Osteoblast (primary cell): Measurements from ENCODE around the gene MAGI1. TPM values are rescaled to one million over a fixed set of nuclear protein-coding genes. Genes with fewer than 3 reads are reported as not detected.

Source experiments
- DNase-seq: peaks from one replicate; pipeline ENCODE4 v3.0.0; 2011; ENCODE audit warnings: low spot score, mixed read lengths; ENCODE audit not compliant: insufficient read length; ENCODE audit errors: missing footprints
- H2AFZ ChIP-seq: 2 replicates; pipeline ENCODE4 v1.6.0; 2011; ENCODE audit warnings: mild to moderate bottlenecking, low read length
- H3K27ac ChIP-seq: 2 replicates; pipeline ENCODE4 v1.5.1; 2011; ENCODE audit warnings: mild to moderate bottlenecking, low read depth, low read length, moderate library complexity
- H3K27me3 ChIP-seq: 2 replicates; pipeline ENCODE4 v1.6.0; 2012; ENCODE audit warnings: mild to moderate bottlenecking, control low read depth, inconsistent platforms, low read length, moderate library complexity; ENCODE audit not compliant: insufficient read depth
- H3K36me3 ChIP-seq: 2 replicates; pipeline ENCODE4 v1.5.1; 2011; ENCODE audit warnings: mild to moderate bottlenecking, low read length, control low read depth, moderate library complexity; ENCODE audit not compliant: insufficient read depth
- H3K4me1 ChIP-seq: 2 replicates; pipeline ENCODE4 v1.5.1; 2011; ENCODE audit warnings: mild to moderate bottlenecking, low read length, control low read depth, moderate library complexity; ENCODE audit not compliant: insufficient read depth
- H3K4me2 ChIP-seq: 2 replicates; pipeline ENCODE4 v1.6.0; 2011; ENCODE audit warnings: mild to moderate bottlenecking, low read length; ENCODE audit not compliant: insufficient read depth
- H3K4me3 ChIP-seq: fragments of 200-600 bp; sonication (generic); 3 replicates; pipeline ENCODE4 v1.5.1; 2012; ENCODE audit warnings: mild to moderate bottlenecking, low read length, inconsistent platforms; ENCODE audit not compliant: insufficient read depth
- H3K79me2 ChIP-seq: 2 replicates; pipeline ENCODE4 v1.6.0; 2012; ENCODE audit warnings: mild to moderate bottlenecking, low read length, control low read depth, inconsistent platforms; ENCODE audit not compliant: insufficient read depth
- H3K9me3 ChIP-seq: 2 replicates; pipeline ENCODE4 v1.5.1; 2011; ENCODE audit warnings: low read depth, low read length, control low read depth
- H4K20me1 ChIP-seq: 2 replicates; pipeline ENCODE4 v1.6.0; 2012; ENCODE audit warnings: mild to moderate bottlenecking, low read length, control low read depth; ENCODE audit not compliant: insufficient read depth
- total RNA-seq: library from RNA; depleted of rRNA; stranded (reverse); fragments of >200 nt; gene quantifications from 2 replicates; pipeline ENCODE4 v1.2.3, GENCODE V29; 2012
- TF ChIP-seq, protein P1 (sequence below): IDR thresholded peaks from 2 replicates; pipeline ENCODE4 v1.5.1; 2011; ENCODE audit warnings: mild to moderate bottlenecking, low read depth, low read length, moderate library complexity; ENCODE audit errors: extremely low read depth

MAGI1 gene
- total RNA-seq, 1 donor, result 66.6 TPM

DNA sequence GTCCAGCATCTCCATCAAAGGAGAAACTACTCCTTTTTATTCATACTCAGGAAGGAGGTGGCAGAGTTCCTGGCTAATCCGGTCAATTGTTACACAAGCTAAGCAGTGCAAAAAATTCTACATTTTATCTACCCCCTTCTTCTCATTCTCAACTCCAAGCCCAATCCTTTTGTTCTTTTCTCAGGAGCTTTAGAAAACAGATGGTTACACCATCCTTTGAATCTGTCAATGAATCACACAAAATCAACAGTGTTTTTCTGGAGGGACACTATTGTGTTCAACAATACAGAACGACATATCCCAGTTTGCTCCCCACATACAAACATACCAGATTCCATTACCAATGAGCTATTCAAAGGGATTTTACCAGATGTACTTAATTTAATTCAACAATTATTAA, 362.1 kb downstream of the MAGI1 start:
- H3K27ac ChIP-seq, result no peak overlapping the region
- no peaks in the 10 kb centered on the region for H3K27me3 ChIP-seq
- H3K9me3 ChIP-seq, result no peaks in the 10 kb centered on the region
- H3K4me3 ChIP-seq, result no peak overlapping the region
- no peak overlapping the region for H3K4me2 ChIP-seq
- peaks cover 73% of the 10 kb centered on the region for H4K20me1 ChIP-seq
- H3K36me3 ChIP-seq, result no peaks in the 10 kb centered on the region
- H3K79me2 ChIP-seq, result peaks cover 24% of the 10 kb centered on the region
- no peaks in the 10 kb centered on the region for H3K4me1 ChIP-seq
- H2AFZ ChIP-seq, result no peak overlapping the region
- TF ChIP-seq, protein P1, sequence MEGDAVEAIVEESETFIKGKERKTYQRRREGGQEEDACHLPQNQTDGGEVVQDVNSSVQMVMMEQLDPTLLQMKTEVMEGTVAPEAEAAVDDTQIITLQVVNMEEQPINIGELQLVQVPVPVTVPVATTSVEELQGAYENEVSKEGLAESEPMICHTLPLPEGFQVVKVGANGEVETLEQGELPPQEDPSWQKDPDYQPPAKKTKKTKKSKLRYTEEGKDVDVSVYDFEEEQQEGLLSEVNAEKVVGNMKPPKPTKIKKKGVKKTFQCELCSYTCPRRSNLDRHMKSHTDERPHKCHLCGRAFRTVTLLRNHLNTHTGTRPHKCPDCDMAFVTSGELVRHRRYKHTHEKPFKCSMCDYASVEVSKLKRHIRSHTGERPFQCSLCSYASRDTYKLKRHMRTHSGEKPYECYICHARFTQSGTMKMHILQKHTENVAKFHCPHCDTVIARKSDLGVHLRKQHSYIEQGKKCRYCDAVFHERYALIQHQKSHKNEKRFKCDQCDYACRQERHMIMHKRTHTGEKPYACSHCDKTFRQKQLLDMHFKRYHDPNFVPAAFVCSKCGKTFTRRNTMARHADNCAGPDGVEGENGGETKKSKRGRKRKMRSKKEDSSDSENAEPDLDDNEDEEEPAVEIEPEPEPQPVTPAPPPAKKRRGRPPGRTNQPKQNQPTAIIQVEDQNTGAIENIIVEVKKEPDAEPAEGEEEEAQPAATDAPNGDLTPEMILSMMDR, result no peak
- no peak for DNase-seq

DNA sequence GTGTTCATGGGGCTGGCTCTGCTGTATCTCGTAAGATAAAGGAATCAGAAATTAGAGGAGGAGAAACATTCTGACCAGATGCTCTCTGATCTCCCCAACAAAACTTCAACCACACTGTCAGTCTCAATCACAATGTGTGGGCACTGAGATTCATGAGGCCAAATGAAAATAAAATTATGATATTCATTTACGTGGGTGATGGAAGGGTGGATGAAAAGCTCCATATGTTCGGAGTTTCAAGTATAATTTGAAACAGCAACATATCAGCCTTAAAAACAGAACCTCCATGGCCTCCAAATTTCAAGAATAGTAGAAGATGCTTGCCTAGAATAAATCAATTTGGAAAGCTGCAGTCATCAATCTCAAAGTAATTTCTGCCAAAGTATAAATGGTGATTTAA, 363.7 kb downstream of the MAGI1 start:
- no peaks in the 10 kb centered on the region for H3K4me1 ChIP-seq
- no peak overlapping the region for H3K4me2 ChIP-seq
- no peak for DNase-seq
- no peak overlapping the region for H2AFZ ChIP-seq
- H3K9me3 ChIP-seq, result no peaks in the 10 kb centered on the region
- H3K27ac ChIP-seq, result no peak overlapping the region
- H3K79me2 ChIP-seq, result peaks cover 24% of the 10 kb centered on the region
- TF ChIP-seq, protein P1, result no peak
- H4K20me1 ChIP-seq, result peaks cover 72% of the 10 kb centered on the region
- no peak overlapping the region for H3K4me3 ChIP-seq
- H3K27me3 ChIP-seq, result no peaks in the 10 kb centered on the region
- H3K36me3 ChIP-seq, result no peaks in the 10 kb centered on the region

DNA sequence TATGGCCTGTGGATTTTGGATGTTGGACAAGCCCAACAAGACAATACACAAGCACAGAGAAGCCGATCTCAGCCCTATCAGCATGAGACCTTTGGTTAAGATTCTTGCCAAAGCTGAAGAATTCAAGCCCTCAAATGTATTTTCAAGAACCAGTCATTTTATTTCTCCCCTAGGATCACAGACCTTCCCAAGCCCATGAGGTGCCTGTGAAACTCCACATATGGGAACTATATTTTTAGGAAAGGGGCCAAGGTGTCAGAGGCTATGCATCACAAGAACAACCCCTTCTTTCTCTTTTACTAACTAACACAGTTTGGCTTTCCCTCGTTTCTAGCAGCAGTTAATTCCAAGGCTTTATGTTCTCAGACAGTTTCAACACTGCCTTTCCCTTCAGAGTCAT, 364.5 kb downstream of the MAGI1 start:
- H3K36me3 ChIP-seq, result no peaks in the 10 kb centered on the region
- no peak overlapping the region for H3K4me2 ChIP-seq
- no peak overlapping the region for H2AFZ ChIP-seq
- no peak overlapping the region for H3K4me3 ChIP-seq
- H3K9me3 ChIP-seq, result no peaks in the 10 kb centered on the region
- no peak overlapping the region for H3K27ac ChIP-seq
- H3K4me1 ChIP-seq, result no peaks in the 10 kb centered on the region
- peaks cover 21% of the 10 kb centered on the region for H3K79me2 ChIP-seq
- H3K27me3 ChIP-seq, result no peaks in the 10 kb centered on the region
- TF ChIP-seq, protein P1, result no peak
- peaks cover 74% of the 10 kb centered on the region for H4K20me1 ChIP-seq
- no peak for DNase-seq

DNA sequence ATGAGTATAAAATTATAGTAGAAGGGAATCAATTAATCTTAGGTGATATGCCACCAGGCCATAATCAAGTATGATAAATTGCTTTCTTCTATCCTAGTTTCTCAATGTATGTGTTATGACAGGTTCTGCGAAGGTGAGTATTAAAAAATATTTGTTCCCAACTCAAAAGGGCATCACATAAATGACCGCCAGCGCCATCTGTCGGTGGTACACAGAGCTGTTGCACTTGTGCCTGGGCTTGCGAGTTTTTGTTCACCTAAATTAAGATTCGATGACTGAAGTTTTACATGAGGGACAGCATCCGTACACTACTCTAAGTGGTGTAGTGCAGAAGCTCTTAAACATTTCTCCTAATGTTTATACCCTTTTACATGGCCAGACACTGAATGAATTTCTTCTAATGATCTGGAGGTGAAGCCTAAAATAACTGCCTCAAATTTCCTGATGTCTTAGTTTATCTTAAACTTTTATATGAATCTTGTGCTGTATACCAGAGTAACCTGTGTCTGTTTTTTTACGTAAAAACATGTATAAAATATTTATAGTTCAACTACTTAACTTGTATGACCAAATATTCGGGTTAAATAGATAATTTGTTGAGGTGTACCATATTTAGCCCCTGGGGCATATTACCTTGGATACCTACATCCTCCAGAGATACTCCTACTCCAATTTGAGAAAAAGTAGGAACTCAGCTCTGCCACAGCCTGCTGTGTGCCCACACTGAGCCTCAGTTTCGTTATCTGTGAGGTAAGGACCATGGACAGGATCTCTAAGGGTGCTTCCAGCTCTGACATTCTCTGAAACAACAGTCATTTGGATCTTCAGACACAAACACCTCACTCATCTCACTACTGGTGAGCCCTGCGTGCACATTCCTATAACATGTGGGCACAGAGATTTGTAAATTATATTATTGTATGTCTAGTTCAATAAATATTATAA, 365.6 kb downstream of the MAGI1 start:
- H3K27ac ChIP-seq, result no peak overlapping the region
- no peak overlapping the region for H2AFZ ChIP-seq
- no peaks in the 10 kb centered on the region for H3K4me1 ChIP-seq
- no peak overlapping the region for H3K4me3 ChIP-seq
- H4K20me1 ChIP-seq, result peaks cover 72% of the 10 kb centered on the region
- H3K4me2 ChIP-seq, result no peak overlapping the region
- TF ChIP-seq, protein P1, result peak; percentile 85
- H3K27me3 ChIP-seq, result no peaks in the 10 kb centered on the region
- H3K79me2 ChIP-seq, result peaks cover 18% of the 10 kb centered on the region
- no peak for DNase-seq
- no peaks in the 10 kb centered on the region for H3K36me3 ChIP-seq
- H3K9me3 ChIP-seq, result no peaks in the 10 kb centered on the region
